GM21529 (cell line): ENCODE results near the gene SAMD10.
A peak's percentile ranks its signal among the peaks of the same experiment; 100 is the strongest.
"Not testable (repeated sequence)": the region's sequence is repeated elsewhere in the genome, so short reads cannot be mapped to it uniquely, and the experiment has no call there.

Experiments used
- ATAC-seq: cut with Tn5 transposase; IDR thresholded peaks from one replicate; pipeline ENCODE4 v1.9.1; 2021; ENCODE audit not compliant: unreplicated experiment

Gene SAMD10

GRCh38 chr20:63979557-63980316, at the start of gene SAMD10:
TSS of gene SAMD10 (minus strand) at chr20:63979642. CDS start at chr20:63979467, 175 bp downstream.
- ATAC-seq: no peak

GRCh38 chr20:64027981-64028685, 48.7 kb upstream of the SAMD10 start:
- no peak for ATAC-seq

GRCh38 chr20:64025826-64026412, 46.5 kb upstream of the SAMD10 start:
- no peak for ATAC-seq

- no peak for ATAC-seq
These were observed 45.8 kb upstream of the SAMD10 start for GRCh38 chr20:64025101-64025825.

- no peak for ATAC-seq
These were observed 44.9 kb upstream of the SAMD10 start for GRCh38 chr20:64024141-64024990.

- ATAC-seq: no peak
These were observed 44.1 kb upstream of the SAMD10 start for GRCh38 chr20:64023361-64024140.

GRCh38 chr20:64022671-64023360, 43.4 kb upstream of the SAMD10 start:
- ATAC-seq: no peak

- ATAC-seq: no peak
These were observed 41.9 kb upstream of the SAMD10 start for GRCh38 chr20:64021124-64021975.

- ATAC-seq: no peak
These were observed 36.2 kb upstream of the SAMD10 start for GRCh38 chr20:64015635-64016034.

GRCh38 chr20:64012385-64013154, 33.1 kb upstream of the SAMD10 start:
- ATAC-seq: not testable (repeated sequence)

GRCh38 chr20:64011366-64011779, 31.9 kb upstream of the SAMD10 start:
- peak; percentile 39 for ATAC-seq

- peak; percentile 59 for ATAC-seq
These were observed 31.3 kb upstream of the SAMD10 start for GRCh38 chr20:64010711-64011237.

GRCh38 chr20:64009811-64010387, 30.5 kb upstream of the SAMD10 start:
- ATAC-seq: no peak

GRCh38 chr20:64006902-64007301, 27.5 kb upstream of the SAMD10 start:
- no peak for ATAC-seq

GRCh38 chr20:64006490-64006889, 27.0 kb upstream of the SAMD10 start:
- no peak for ATAC-seq

- ATAC-seq: no peak
These were observed 26.0 kb upstream of the SAMD10 start for GRCh38 chr20:64005394-64005793.
